Activated CD8-positive, alpha-beta memory T cell treated with anti-CD3 and anti-CD28 coated beads, Interleukin-2, amount 50 U/mL, for 48 hours (primary cell): ENCODE results near the gene CDKL2.
"Not testable (repeated sequence)": the region's sequence is repeated elsewhere in the genome, so short reads cannot be mapped to it uniquely, and the experiment has no call there.

Experiments used
- DNase-seq: peaks from one replicate; pipeline ENCODE4 v3.0.0-alpha.2; 2020

CDKL2 gene

GRCh38 chr4:75547647-75548387, 82.5 kb downstream of the CDKL2 start:
- DNase-seq: no peak

- DNase-seq: no peak
Measured at GRCh38 chr4:75545526-75545925, 84.8 kb downstream of the CDKL2 start.

GRCh38 chr4:75544870-75545269, 85.5 kb downstream of the CDKL2 start:
- no peak for DNase-seq

GRCh38 chr4:75544220-75544619, 86.1 kb downstream of the CDKL2 start:
- DNase-seq: not testable (repeated sequence)

GRCh38 chr4:75542824-75543223, 87.5 kb downstream of the CDKL2 start:
- DNase-seq: no peak

GRCh38 chr4:75537308-75537707, 93.0 kb downstream of the CDKL2 start:
- DNase-seq: not testable (repeated sequence)

- DNase-seq: not testable (repeated sequence)
Measured at GRCh38 chr4:75533926-75534325, 96.4 kb downstream of the CDKL2 start.

GRCh38 chr4:75533339-75533887, 96.9 kb downstream of the CDKL2 start:
- not testable (repeated sequence) for DNase-seq

GRCh38 chr4:75531536-75532143, 98.7 kb downstream of the CDKL2 start:
- DNase-seq: not testable (repeated sequence)

- DNase-seq: no peak
Measured at GRCh38 chr4:75530556-75531322, 99.6 kb downstream of the CDKL2 start.
